Right atrium auricular region (tissue), 2 donors: ENCODE results near the gene EIF2B2. TPM values are rescaled to one million over a fixed set of nuclear protein-coding genes. Genes with fewer than 3 reads are reported as not detected.
A peak's percentile ranks its signal among the peaks of the same experiment; 100 is the strongest.

ENCODE experiments used
- DNase-seq: peaks from one replicate; pipeline ENCODE4 v3.0.0-alpha.2; 2019; ENCODE audit warnings: low spot score
- H3K27ac ChIP-seq, 2 donors: fragments of 200-600 bp; sonication (generic); 1 replicate in 1 of 2; 2 replicates in 1 of 2; pipeline ENCODE4 v1.5.1; 2016 to 2019
- H3K27me3 ChIP-seq, 2 donors: fragments of 200-600 bp; sonication (generic); one replicate each; pipeline versions ENCODE4 v1.5.1 to v1.6.0; 2017 to 2019
- H3K36me3 ChIP-seq: fragments of 200-600 bp; sonication (generic); one replicate; pipeline ENCODE4 v1.5.1; 2016
- H3K4me1 ChIP-seq, 2 donors: fragments of 200-600 bp; sonication (generic); one replicate each; pipeline versions ENCODE4 v1.5.1 to v1.6.0; 2017 to 2019
- H3K4me3 ChIP-seq, 2 donors: fragments of 200-600 bp; sonication (generic); 1 replicate in 1 of 2; 2 replicates in 1 of 2; pipeline ENCODE4 v1.5.1; 2017 to 2019; ENCODE audit warnings: mild to moderate bottlenecking in 1 of 2, moderate library complexity in 1 of 2
- H3K9me3 ChIP-seq, 2 donors: fragments of 200-600 bp; sonication (generic); one replicate each; pipeline ENCODE4 v1.5.1; 2019
- CTCF ChIP-seq, 2 donors: fragments of 200-600 bp; sonication (generic); IDR thresholded peaks; one replicate each; pipeline ENCODE4 v1.5.1; 2019; ENCODE audit warnings: antibody characterized with exemption in 2 of 2
- total RNA-seq, 2 donors: library from RNA; depleted of rRNA; stranded (reverse); fragments of >200 nt; gene quantifications; one replicate each; pipeline ENCODE4 v1.1.0, GENCODE V29; 2016

Gene EIF2B2
- total RNA-seq, 2 donors from 2014 or later: 26.1 to 35.3 TPM

- no peak overlapping the region for H3K4me3 ChIP-seq
- H3K27me3 ChIP-seq: no peaks in the 10 kb centered on the region
- no peaks in the 10 kb centered on the region for H3K36me3 ChIP-seq
- H3K9me3 ChIP-seq: no peaks in the 10 kb centered on the region
- DNase-seq: no peak
- TF ChIP-seq CTCF (IDR thresholded peaks at IDR 0.05): no peak
- H3K27ac ChIP-seq: no peak overlapping the region
- peaks cover 0 to 20% of the 10 kb centered on the region in 2 donors for H3K4me1 ChIP-seq
These were observed 40.7 kb upstream of the EIF2B2 start for GRCh38 chr14:74962046-74962445.

DNA sequence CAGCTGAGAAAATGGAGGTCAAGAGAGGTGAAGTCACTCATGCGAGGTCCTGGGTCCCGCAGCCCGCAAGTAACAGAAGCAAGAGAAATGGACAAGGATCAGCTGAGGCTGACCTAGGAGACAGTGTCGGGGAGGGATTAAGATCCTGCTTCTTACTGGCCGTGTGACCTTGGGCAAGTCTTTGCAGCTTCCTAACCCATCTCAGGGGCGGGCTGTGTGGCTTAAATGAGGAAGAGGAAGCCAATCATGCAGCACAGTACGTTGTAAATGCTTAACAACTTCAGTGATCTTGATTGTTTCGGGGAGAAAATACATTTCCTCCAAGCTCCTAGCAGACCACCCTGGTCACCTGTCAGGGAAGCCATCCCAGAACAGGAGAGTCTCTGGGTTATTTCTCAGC, 40.2 kb upstream of the EIF2B2 start:
- Histone ChIP-seq H3K36me3 (no peaks in the 10 kb centered on the region), H3K4me1 (peaks cover 0 to 20% of the 10 kb centered on the region in 2 donors), H3K27me3 (no peaks in the 10 kb centered on the region), H3K4me3 (no peak overlapping the region), H3K9me3 (no peaks in the 10 kb centered on the region), H3K27ac (no peak overlapping the region)
- DNase-seq: no peak
- no peak for TF ChIP-seq CTCF (IDR thresholded peaks at IDR 0.05)

- Histone ChIP-seq H3K36me3 (no peaks in the 10 kb centered on the region), H3K27me3 (no peaks in the 10 kb centered on the region), H3K4me3 (no peak overlapping the region), H3K4me1 (peaks cover 0 to 20% of the 10 kb centered on the region in 2 donors), H3K9me3 (no peaks in the 10 kb centered on the region), H3K27ac (no peak overlapping the region)
- DNase-seq: no peak
- TF ChIP-seq CTCF (IDR thresholded peaks at IDR 0.05): no peak
These were observed 39.5 kb upstream of the EIF2B2 start for GRCh38 chr14:74963178-74963704.

DNA sequence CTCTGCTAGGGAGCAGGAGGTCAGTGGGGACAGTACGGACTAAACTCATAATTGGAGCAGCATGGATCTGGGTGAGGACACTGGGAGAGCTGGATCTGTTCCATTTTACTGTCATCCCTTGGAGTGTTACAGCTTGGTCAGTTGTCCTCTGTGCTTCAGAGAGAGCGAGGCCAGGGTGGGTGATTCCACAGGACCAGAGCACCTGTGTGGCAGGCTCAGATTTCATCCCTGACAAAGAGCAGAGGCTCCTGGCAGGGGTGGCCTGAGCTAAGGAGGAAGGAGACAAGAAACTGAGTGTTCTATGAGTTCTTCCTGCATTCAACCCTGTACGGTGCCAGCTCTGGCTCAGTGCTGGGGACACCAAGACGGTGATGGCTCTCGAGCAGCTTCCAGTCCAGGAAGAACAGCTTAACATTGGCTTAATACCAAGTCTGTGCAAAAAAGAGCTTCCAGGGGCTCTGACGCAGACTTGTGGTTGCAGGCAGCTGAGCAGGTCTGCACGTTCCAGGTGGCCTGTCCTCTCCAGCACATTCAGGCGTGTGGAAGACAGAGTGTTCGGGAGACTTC, 38.9 kb upstream of the EIF2B2 start:
- Histone ChIP-seq H3K9me3 (no peaks in the 10 kb centered on the region), H3K27me3 (no peaks in the 10 kb centered on the region), H3K27ac (no peak overlapping the region), H3K4me1 (peaks cover 0 to 20% of the 10 kb centered on the region in 2 donors), H3K36me3 (no peaks in the 10 kb centered on the region), H3K4me3 (no peak overlapping the region)
- TF ChIP-seq CTCF (IDR thresholded peaks at IDR 0.05): no peak
- DNase-seq: no peak

- H3K9me3 ChIP-seq: no peaks in the 10 kb centered on the region
- peak overlapping the region in 1 of 2 donors; percentile 32 for H3K27ac ChIP-seq
- DNase-seq: no peak
- H3K4me3 ChIP-seq: no peak overlapping the region
- H3K36me3 ChIP-seq: no peaks in the 10 kb centered on the region
- peaks cover 0 to 20% of the 10 kb centered on the region in 2 donors for H3K4me1 ChIP-seq
- no peaks in the 10 kb centered on the region for H3K27me3 ChIP-seq
- TF ChIP-seq CTCF (IDR thresholded peaks at IDR 0.05): no peak
These were observed 37.8 kb upstream of the EIF2B2 start for GRCh38 chr14:74964787-74965485.
